Inflammatory macrophage treated with lipopolysaccharide for 1 hour (primary cell): ENCODE data around the gene JCAD.
A peak's percentile ranks its signal among the peaks of the same experiment; 100 is the strongest.

Source experiments
- DNase-seq, 2 donors: peaks; one replicate each; pipeline ENCODE4 v3.0.0-alpha.2; 2020 to 2022

The JCAD gene

DNA sequence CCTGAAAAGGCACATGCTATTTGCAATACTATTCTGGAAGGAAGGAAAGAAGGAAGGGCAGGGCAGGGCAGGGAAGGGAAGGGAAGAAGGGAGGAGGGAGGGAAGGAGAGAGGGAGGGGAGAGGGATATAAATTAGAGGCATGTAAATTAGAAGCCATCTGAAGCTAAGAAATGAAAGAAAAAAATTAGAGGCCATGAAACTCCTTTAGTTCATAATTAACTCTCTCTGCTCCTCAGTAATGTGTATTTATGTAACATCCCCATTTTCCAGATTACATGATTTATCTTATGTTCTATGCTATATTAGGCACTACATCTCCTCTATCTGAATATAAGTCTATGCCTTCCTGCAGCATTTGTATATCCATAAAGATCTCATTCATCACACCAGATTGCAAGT lies 12.7 kb upstream of the JCAD start:
- no peak for DNase-seq

DNA sequence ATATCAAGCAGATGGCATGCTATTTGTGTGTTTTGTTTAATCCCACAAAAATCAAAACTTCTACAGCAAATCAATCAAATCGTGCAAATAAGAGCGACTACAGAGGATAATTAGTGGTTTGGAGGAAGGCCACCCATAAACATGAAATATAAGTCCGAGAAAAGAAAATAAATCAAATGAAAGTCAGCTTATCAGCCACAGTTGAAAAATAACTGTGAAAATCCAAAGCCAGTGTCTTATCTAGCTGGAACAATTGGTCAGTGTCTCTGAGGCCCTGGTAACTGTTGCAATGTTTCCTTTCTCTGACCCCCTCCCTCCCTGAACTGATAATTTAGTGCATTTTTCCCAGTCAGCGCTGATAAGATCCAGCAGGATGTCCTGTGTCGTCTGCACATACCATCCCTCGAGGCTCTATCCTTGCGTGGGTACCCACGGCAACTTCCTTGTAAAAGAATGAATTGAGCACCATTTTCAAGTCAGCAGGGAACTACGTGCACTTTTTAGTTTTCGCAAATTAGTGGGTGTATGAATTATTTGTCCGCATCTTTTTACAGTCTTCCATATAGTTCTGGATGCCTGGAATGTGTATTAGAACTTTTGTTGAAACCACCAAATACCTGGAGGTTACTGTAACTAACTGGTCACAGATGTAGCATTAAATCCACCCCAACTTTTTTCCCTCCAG lies 10.8 kb upstream of the JCAD start:
- DNase-seq = no peak

DNA sequence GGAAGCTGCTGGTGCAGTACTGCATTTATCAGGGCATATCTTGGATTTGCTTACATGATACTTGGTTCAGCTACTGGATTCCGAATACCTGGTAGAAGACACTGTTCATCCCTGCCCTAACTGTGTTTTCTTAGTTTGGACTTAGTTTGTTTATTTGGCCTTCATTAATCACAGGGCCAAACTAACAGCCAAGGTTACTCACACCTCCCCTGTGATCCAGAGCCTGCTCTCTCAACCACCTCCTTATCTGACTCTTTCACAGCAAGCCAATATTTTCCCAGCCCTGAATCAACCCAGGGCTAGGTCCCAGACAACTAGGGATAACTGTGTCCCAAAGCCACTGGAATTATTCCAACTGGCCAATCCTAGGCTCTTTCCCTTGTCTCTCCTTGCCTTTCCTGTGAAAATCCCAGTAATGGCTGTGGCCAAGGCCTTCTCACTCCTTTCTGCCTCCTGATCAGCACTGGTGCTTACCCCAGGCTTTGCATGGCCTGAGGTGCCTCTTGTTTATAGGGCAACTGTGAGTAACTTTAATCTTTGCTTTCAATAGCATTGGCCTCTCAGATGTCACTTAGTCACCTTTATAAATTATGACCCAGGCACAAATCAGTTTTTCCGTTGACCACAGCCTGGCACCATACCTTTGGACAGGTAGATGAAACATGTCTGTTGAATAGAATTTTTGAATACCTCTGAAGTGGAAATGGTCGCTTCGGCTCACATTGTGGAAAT lies 9.3 kb upstream of the JCAD start:
- no peak for DNase-seq

DNA sequence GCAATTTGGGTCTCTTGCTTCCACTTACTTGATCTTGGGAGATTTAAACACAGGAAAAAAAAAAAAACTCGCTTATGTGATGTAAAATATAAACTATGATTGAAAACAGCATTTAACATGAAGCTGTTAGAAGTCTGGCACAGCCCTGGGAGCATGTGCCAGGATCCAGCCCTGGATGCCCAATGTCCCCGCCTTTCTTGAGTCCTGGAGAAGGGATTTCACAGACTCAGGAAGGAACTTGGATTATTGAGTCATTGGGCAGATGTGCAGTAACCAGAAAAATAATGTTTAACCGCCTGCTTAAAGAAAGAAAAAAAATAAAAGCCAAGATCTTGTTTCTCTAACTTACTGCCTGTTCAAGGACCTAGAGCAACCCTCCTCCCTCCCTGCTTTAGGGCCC lies 3.7 kb upstream of the JCAD start:
- DNase-seq = no peak

DNA sequence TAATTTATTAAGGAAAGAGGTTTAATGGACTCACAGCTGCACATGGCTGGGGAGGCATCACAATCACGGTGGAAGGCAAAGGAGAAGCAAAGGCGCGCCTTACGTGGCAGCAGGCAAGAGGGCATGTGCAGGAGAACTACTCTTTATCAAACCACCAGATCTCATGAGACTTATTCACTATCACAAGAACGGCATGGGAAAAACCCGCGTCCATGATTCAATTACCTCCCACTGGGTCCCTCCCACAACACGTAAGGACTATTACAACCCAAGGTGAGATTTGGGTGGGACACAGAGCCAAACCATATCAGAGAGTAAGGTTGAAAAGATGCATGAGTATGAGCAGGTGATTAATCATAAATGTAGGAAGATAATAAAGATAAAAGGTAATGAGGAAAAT lies 3.2 kb upstream of the JCAD start:
- peak; percentile 7 to 47 for DNase-seq

DNA sequence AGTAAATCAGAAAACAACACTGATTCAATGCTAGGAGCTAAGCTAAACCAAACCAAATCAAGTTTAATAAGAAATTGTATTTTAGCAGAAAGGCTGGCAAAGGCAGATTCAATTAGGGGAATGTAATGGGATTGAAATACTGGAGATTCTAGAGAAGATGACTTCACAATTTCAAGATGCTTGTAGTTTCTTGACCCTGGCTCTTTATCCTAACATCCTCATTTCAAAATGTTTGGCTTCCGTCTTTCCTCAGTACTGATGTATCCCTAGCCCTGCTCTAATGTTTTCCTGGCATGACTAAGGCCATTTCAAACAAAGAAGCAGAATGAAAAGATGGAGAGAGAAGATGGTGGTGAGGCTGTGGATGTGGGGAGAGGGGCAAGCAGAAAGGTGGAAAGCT lies 2.7 kb upstream of the JCAD start:
- DNase-seq = peak; percentile 71 to 76

DNA sequence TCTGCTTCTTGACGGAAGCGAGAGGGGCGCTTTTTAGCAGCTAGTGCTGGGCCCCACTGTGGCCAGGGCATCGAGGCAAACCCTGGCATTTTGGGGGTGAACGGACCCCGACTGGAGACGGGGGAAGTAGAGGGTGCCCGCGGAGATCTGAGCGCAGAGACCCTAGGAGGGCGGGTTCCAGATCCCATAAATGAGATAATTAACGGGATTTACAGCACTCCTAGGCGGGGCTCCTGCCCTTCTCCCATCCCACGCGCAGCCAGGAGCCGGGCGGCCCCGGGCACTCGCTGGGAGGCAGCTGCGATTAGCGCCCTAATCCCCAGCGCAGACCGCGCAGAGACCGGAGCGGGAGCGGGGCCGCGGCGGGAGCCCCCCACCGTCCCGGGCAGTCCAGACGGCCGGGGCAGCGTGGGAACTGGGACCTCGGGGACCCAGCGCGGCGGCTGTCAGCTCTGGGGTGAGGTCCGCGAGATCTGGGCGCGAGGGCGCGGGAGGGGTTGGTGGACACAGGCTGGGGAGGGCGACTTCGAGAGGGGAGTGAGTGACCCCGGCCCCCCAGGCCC lies 735 bp downstream of the JCAD start:
- DNase-seq = no peak

DNA sequence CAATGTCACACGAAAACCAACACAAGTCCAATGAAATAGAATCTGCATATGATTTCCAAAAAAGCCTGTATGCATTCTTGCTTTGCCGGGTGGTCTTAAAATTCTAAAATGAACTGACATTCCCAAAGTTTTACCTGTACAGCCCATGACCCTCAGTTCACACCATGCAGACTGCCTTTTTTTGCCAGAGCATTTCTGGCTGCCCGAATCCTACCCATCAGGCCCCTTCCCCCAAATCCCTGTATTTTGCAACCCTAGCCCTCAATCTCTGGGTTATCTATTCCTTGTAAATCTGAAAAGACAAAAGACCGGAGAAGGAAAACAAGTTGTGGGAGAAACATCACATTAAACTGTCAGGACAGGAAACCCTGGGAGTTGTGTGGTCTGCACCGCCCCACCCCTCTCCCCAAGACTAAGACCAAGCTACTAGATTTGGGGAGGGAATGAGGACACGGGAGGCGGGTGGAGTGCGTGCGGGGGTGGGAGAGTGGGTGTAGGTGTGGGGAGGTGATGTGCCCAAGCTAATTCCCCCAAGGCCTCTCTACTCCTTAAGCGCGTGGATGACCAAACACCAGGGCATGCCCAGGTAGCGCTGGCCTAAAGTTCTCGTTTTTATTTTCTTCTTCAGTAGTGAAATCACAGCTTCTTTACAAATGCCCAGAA lies 1.4 kb downstream of the JCAD start:
- DNase-seq = no peak

DNA sequence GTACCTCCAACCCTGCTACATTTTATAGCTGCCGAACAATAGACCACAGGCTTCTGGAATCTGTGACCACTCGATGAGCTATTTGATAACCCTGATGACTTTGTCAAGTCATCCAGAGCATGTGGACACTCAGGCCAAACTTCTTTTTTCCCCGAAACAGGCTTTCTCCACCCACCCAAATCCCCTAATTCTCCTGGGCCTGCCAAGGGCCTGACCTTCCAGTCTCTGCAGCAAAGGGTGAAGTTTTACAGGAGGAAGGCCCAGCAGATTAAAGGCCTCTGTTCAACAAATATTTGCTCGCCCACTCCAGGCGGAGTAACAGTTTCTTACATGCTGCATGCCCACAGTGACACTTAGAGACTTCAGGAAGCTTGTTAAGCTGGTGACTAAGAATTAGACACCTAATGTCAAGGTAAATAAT lies 2.0 kb downstream of the JCAD start:
- no peak for DNase-seq

DNA sequence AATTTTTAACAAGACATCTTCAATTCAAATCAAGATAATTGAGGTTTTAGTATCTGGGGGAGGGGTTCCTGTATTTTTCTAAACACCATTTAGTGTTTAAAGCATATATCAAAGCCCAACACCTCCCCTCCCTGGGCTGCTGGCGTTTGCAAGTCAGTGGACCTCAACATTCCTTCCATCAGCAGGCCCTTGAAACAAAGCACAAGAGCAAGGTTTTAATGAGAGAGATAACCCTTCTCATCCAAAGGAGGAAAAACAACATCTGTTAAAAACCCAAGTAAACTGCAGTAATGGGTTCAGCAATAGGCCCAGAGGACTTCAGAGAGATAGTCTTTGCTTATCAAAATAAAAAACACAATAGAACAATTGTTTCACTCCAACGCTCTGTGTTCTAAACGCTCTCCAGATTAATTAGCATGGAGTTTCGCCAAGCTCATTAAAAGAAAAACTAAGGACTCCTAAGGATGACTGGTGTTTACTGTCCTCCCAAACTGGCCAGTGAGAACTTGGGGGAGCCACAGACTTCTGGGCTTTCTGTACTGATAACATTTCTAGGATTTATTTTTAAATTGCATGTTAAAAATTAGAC lies 2.5 kb downstream of the JCAD start:
- no peak for DNase-seq

DNA sequence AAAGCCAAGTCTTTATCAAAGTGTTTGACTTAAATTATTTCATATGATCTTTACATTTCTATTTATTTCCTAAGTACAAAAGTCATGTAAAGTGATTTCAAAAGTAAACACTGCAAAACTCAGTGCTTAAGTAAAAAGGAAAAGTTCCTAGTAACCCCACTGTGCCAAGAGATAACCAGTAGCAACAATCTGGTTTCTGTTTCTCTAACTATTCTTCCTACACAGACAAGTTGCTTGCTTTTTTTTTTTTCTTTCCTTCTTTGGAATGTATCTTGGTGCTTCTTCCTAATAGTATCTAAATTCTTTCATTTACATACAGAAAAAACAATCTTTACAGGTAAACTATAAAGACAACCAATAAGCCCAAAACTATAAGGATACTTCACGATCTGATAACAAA lies 3.1 kb downstream of the JCAD start:
- no peak for DNase-seq

DNA sequence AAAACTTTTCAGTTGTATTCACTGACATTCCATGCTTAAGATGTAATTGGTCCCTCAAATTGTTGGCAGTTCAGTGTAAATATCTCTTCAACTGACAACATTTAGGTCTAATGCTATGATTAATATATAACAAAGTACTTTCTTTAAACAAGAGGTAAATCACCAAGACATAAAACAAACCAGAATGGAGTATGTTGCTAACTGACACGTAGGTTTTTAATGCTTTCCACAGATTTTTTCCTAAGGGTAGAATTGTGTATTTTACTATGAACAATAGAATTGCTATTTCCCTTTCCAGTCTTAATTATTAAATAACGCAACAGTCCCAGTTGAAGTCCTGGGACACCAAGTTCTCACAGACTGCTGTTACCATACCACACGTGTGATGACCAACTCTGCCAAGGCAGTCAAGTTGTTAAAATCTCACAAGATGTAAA lies 4.1 kb downstream of the JCAD start:
- DNase-seq = no peak

DNA sequence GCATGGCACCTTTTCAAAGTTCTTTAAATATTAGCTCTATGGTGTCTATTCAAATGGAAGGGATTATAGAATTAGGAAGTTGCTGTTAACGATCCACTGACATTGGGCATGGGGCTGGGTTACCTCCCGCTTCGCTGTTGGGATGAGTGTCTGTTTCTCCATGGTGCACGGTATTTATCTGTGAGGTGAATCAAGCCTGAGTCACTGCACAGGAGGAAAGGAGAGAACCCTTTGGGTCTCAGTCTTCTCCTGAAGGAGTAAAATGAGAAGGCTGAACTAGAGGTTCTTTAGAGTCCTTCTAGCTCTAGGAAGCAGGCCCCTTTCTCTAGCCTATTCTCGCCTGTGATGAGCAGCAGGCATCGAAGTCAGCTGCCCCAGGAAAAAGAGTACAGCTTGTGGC lies 7.3 kb downstream of the JCAD start:
- no peak for DNase-seq

DNA sequence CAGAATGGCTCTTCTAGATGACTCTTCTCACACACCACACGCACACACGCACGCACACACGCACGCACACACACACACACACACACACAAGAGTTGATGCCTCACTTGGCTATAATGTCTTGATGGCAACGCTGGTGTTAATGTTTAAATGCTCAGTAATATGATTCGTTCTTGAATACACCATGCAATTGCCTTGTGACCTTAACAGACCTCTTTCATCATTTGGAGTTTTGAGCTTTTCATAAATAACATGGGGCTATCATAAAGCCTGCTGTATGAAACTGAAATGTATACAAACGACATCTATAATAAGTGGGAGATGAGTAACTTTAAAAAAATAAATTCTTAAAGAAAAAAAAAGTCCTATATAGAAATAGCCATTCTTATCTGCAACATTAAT lies 8.2 kb downstream of the JCAD start:
- DNase-seq = no peak

DNA sequence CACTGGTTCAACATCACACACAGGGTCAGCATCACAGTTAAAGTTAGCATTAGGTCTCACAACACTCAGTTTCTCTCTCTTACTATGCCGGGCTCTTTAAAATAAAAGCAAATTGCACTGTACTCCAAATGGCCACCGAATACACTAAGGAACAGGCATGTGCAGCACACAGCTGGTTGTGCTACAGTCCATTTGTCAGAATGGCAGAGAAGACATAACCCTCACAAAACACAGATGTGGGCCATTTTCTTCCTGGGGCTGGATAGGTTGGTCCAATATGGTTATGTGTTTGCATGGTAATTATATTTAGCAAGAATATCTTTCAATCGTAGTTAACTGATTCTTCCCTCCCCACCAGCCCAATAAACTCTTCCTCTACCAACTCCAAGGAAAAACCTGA lies 9.0 kb downstream of the JCAD start:
- no peak for DNase-seq

DNA sequence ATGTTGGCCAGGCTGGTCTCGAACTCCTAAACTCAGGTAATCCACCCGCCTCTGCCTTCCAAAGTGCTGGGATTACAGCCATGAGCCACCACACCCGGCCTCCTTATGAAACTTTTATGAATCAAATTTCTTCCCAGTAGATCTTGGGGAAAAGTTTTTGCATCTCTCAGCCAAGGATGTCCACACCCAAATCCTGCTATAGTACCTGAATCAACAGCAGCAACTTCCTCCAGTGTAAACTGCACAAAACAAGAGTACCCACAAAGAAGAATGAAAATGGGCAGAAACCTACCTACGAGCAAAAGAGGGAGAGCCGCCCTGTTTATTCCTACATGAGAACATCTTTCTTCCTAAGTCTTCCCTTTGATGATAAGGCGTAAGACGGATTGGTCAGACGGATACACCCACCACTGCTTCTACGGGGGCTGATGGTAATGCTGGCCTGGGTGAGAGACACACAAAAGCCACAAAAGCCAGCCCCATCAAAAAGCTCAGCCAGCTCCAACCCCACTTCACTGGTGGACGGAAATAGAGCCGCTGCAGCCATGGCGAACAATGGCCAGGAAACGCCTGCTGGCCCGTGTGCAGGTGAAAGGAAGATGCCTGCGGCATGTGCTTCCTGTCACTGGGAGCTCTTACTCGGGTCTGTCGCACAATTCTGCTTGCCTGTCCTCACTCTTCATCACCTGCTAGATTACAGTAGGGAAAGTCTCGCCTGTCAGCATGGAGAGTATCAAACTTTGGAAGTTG lies 10.4 kb downstream of the JCAD start:
- DNase-seq = no peak

DNA sequence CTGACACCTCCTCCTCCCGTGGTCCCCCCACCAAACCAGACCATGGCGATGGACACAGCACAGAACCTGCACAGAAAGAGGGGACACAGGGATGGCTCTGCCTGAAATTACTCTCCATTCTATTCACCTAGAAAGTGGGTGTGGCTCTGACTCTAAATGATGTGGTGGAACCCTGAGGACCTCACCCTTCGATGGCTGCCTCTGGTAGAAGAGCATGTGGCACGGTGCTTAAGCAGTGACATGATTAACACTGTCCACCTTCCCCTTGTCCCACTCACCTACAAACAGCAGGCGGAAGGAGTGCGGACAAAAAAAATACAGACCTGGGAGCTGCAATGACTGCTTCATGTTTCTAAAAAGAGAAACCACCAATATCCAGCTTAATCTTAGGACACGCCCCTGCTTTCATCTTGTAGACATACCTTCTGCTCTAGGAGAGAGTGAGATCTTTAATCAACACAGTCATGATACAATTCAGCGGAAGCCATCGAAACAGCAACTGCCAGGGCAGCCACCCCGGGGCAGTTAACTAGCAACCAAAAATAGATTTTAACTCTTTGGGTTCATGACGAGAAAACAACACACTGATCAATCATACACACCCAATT lies 11.4 kb downstream of the JCAD start:
- no peak for DNase-seq

DNA sequence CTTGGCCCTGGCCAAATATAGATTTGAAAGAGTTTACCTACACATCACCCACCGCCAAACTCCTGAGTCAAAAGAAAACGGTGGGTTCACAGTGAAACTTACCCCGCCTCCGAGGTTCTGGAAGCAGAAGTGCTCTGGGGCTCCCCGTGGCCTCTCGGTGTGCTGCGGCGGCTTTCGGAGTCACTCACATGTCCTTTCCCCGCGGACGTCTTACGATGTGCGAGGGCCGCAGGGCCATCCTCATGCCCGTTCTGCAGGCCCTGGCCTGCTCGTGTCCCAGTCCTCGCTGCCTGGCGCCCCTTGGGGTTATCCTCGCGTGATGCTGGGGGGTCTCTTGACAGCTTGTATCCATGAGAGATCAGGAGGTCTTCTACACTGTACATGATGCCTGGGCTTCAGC lies 12.0 kb downstream of the JCAD start:
- DNase-seq = no peak

DNA sequence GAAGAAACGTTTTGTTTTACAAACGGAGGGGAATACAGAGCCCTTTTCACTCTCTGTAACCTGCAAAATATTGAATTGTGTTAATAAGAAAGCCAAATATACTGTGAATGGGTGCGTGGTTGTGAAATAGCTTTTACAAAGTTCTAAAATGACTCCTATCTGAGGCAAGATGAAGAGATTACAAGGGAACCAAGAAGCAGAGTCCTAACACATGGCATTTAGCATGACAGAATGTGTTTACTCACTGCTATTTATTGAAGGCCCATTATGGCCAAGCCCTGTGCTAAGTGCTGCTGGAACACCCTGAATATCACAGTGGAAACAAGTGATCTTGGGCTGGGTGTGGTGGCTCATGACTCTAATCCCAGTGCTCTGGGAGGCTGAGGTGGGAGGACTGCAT lies 12.9 kb downstream of the JCAD start:
- DNase-seq = no peak

DNA sequence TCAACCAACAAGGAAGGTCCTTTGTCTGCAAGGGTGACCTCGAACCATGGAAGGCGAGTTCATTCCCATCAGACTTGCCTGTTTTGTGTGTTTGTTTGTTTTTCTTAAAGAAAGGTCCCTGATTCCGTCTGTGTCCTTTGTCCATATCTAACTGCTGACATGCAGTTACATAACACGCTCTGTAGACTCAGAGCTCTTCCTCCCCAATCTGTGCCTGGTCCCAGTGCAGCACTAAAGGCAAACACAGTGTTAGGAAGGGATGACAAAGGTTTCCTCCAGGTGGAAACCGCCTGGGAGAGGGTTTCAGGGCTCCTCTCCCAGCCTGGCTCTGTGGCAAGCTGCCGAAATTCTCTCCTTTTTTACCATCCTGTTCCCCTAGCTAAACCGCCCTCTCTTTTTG lies 13.4 kb downstream of the JCAD start:
- DNase-seq = no peak

DNA sequence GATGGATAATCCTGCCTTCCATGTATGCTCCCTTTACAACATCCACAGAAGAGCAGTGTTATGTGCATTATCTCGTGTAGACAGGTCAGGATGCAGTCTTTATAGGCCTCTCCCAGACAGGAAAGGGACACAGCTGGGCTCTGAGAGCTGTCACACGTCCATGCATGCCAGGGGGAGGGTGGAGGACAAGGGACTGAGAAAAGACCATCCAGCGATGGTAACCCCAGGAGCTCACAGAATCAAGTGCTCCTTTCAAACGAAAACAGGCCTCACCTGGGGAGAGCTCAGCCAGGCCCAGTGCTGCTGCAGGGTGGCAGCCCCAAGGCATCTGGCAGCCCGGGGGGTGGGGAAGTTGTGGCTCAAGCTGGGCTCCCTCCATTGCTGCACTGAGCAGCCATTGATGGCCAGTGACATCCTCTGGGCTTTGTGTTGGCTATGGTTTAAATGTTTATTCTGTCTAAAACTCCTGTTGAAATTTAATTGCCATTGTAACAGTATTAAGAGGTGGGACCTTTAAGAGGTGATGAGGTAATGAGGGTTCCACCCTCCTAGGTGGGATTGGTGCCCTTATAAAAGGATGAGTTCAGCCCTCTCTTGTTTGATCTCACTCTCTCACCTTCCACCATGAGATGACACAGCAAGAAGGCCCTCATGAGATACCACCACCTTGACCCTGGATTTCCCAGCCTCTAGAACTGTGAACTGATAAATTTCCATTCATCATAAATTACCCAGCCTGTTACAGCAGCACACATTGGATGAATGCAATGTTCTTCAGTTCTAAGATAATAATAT lies 15.7 kb downstream of the JCAD start:
- no peak for DNase-seq

DNA sequence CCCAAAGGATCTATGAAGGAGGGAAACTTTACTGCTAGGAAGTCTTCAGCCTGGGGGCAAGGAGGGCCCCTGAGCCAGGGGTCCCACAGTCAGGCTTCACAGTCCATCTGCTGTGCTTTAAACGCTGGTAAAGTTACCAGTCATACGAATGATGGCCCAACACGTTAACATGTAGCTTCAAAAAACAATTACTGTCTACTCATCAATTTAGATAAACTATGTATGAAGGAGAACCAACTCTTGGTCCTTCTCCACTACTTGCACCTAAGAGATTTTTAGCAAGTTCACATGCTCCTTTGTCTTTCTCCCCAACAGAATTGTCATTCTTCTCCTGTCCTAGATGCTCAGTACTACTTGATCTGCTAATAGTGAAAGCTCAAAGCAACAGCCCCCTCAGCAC lies 16.6 kb downstream of the JCAD start:
- DNase-seq = no peak
